ENCODE data around the gene TMUB1. TPM values are rescaled to one million over a fixed set of nuclear protein-coding genes. Genes with fewer than 3 reads are reported as not detected.

TMUB1 gene
- total RNA-seq, 1 donor from 2014 or later: 36.3 TPM

DNA sequence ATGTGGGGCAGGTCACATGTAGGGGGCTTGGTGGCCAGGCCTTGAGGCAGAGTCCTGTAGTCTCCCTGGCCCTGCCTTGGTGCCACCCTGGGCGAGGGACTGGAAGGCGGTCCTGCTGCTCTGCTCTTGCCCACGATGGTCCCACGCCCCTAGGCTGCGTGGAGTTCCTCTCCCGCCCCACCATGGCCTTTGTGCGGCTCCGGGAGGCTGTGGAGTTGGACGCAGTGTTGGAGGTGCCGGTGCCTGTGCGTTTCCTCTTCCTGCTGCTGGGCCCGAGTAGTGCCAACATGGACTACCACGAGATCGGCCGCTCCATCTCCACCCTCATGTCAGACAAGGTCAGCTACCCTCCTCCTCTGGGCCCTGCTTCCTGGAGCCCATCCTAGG, 12.7 kb downstream of the TMUB1 start:
- H3K9me3 ChIP-seq: no peaks in the 10 kb centered on the region
- no peaks in the 10 kb centered on the region for H3K4me1 ChIP-seq
- intact Hi-C loops (cut with DNase I): no loop called here
- H3K27ac ChIP-seq: no peak overlapping the region
- H3K4me3 ChIP-seq: no peak overlapping the region
- DNase-seq: no peak
- peaks cover 100% of the 10 kb centered on the region for H3K36me3 ChIP-seq
- no peak for ATAC-seq
- H3K27me3 ChIP-seq: no peaks in the 10 kb centered on the region
- TF ChIP-seq, protein P1, sequence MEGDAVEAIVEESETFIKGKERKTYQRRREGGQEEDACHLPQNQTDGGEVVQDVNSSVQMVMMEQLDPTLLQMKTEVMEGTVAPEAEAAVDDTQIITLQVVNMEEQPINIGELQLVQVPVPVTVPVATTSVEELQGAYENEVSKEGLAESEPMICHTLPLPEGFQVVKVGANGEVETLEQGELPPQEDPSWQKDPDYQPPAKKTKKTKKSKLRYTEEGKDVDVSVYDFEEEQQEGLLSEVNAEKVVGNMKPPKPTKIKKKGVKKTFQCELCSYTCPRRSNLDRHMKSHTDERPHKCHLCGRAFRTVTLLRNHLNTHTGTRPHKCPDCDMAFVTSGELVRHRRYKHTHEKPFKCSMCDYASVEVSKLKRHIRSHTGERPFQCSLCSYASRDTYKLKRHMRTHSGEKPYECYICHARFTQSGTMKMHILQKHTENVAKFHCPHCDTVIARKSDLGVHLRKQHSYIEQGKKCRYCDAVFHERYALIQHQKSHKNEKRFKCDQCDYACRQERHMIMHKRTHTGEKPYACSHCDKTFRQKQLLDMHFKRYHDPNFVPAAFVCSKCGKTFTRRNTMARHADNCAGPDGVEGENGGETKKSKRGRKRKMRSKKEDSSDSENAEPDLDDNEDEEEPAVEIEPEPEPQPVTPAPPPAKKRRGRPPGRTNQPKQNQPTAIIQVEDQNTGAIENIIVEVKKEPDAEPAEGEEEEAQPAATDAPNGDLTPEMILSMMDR (IDR thresholded peaks at IDR 0.05): no peak

DNA sequence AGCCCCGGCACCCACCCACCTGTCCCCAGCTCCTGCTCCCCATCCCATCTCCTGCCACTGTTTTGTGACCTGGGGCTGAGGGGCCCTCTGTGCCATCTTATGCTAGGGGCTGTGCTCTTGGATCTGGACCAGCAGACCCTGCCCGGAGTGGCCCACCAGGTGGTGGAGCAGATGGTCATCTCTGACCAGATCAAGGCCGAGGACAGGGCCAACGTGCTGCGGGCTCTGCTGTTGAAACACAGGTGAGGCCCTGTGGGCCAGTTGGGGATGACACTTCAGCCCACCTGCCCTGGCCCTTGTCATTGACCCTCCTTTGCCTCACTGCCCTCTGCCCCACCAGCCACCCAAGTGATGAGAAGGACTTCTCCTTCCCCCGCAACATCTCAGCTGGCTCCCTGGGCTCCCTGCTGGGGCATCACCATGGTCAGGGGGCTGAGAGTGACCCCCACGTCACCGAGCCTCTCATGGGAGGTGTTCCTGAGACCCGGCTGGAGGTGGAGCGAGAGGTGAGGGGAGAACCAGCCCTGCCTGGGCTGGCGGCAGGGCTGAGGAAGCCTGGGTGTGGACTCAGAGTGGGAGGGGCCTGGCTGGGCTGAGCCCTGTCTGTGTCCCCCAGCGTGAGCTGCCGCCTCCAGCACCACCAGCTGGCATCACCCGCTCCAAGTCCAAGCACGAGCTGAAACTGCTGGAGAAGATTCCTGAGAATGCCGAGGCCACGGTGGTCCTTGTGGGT, 13.3 kb downstream of the TMUB1 start:
- ATAC-seq (no peak), DNase-seq (no peak)
- Histone ChIP-seq H3K27me3 (no peaks in the 10 kb centered on the region), H3K4me3 (no peak overlapping the region), H3K36me3 (peaks cover 100% of the 10 kb centered on the region), H3K4me1 (no peaks in the 10 kb centered on the region), H3K9me3 (no peaks in the 10 kb centered on the region), H3K27ac (no peak overlapping the region)
- intact Hi-C loops (cut with DNase I): no loop called here
- TF ChIP-seq, protein P1 (IDR thresholded peaks at IDR 0.05): no peak

DNA sequence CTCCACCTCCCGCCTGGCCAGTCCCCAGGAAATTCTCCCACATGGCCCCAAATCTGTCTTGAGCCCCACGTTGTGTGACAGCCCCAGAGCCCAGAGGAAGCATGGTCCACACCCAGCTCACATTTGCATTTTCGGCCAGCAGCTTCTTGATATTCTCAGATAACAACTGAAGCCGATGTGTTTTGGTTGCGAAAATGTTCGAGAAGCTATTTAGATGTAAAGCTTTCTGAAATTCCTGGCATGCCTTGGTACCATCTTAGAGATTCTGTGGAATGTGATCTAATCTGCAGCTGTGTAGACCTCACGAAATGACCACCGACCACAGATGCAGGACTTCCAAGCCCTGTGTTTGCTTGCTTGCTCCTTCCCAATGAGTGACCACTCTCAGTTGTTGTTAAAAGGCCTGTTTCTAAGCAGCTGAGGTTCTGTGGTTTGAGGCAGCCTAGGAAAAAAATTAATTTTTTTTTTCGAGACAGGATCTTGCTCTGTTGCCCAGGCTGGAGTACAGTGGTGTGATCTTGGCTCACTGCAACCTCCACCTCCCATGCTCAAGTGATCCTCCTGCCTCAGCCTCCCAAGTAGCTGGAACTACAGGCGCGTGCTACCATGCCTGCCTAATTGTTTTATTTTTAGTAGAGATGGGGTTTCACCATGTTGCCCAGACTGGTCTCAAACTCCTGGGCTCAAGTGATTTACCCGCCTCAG, 15.1 kb downstream of the TMUB1 start:
- peaks cover 94% of the 10 kb centered on the region for H3K36me3 ChIP-seq
- H3K4me3 ChIP-seq: no peak overlapping the region
- DNase-seq: no peak
- H3K9me3 ChIP-seq: no peaks in the 10 kb centered on the region
- intact Hi-C loops (cut with DNase I): no loop called here
- TF ChIP-seq, protein P1 (IDR thresholded peaks at IDR 0.05): no peak
- ATAC-seq: no peak
- H3K4me1 ChIP-seq: no peaks in the 10 kb centered on the region
- no peak overlapping the region for H3K27ac ChIP-seq
- no peaks in the 10 kb centered on the region for H3K27me3 ChIP-seq

DNA sequence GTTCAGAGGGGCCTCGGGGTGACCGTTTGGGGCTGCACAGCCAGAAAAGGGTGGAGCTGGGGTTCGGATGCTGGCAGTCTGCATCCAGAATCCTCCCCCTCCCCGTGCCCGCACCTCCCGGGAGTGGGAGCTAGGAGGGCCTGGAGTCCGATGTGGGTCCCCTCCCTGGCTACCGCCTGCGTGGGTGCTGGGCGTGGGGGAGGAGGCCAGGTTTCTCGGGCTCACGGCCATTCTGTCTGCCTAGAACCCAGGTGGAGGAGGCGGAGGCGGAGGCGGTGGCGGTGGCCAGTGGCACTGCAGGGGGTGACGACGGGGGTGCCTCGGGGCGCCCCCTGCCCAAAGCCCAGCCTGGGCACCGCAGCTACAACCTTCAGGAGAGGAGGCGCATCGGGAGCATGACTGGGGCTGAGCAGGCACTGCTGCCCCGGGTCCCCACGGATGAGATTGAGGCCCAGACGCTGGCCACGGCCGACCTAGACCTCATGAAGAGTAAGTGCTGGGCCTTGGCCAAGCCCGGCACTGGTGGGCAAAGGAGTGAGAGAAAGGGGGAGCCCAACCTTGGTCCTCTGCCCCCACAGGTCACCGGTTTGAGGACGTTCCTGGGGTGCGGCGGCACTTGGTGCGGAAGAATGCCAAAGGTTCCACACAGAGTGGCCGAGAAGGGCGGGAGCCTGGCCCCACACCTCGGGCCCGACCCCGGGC, 16.9 kb downstream of the TMUB1 start:
- Histone ChIP-seq H3K36me3 (peaks cover 76% of the 10 kb centered on the region), H3K27ac (no peak overlapping the region), H3K4me1 (peaks cover 6% of the 10 kb centered on the region), H3K4me3 (no peak overlapping the region), H3K9me3 (no peaks in the 10 kb centered on the region), H3K27me3 (no peaks in the 10 kb centered on the region)
- DNase-seq (no peak), ATAC-seq (no peak)
- TF ChIP-seq, protein P1 (IDR thresholded peaks at IDR 0.05): no peak
- intact Hi-C loops (cut with DNase I): no loop called here

DNA sequence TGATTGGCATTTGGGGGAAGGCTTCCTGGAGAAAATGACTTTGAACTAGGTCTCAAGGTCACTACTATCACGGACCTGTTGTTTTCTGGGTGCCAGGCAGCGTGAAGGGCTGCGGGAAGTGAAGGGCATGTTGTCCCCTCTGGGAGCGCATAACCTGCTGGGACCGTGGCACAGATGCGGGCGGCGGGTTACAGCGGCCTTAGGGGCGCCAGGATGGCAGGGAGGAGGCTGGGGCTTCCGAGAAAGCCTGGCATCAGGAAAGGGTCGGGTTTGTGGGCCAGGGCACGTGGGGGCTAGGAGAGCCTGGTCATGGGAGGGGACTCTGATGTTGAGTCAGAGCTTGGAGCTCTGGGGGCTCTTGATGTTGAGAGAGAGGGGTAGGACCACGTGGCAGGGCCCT, 17.8 kb downstream of the TMUB1 start:
- ATAC-seq: no peak
- intact Hi-C loops (cut with DNase I): no loop called here
- Histone ChIP-seq H3K36me3 (peaks cover 67% of the 10 kb centered on the region), H3K27me3 (no peaks in the 10 kb centered on the region), H3K4me3 (no peak overlapping the region), H3K4me1 (peaks cover 15% of the 10 kb centered on the region), H3K27ac (no peak overlapping the region), H3K9me3 (no peaks in the 10 kb centered on the region)
- DNase-seq: no peak
- TF ChIP-seq, protein P1 (IDR thresholded peaks at IDR 0.05): no peak
